Stimulated activated CD8-positive, alpha-beta memory T cell treated with anti-CD3 and anti-CD28 coated beads, Interleukin-7, amount 100 ng/mL, for 48 hours (primary cell): ENCODE data around the gene BZW2.

Experiments used
- DNase-seq, 2 donors: peaks; one replicate each; pipeline ENCODE4 v3.0.0-alpha.2; 2020; ENCODE audit warnings: low read depth in 1 of 2; ENCODE audit errors: extremely low read depth in 1 of 2

The BZW2 gene

DNA sequence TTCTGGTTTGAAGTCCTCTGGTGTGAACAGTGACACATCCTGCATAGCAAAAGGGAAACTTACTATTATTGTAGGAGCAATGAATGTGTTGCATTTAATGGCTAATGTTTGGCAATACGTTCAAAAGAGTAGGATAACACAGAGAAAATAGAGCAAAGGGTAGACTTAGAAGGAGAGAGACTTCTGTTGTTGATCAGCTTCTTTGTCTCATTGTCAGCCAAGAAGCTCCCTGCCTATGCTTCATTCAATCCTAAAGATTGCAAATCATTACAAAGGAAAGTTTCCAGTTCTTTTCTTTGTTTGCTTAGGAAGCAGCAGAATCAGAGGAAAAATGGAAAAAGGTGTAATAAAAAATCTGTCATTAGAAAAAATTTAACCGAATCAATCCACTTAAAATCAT, 99.7 kb downstream of the BZW2 start:
- no peak for DNase-seq

DNA sequence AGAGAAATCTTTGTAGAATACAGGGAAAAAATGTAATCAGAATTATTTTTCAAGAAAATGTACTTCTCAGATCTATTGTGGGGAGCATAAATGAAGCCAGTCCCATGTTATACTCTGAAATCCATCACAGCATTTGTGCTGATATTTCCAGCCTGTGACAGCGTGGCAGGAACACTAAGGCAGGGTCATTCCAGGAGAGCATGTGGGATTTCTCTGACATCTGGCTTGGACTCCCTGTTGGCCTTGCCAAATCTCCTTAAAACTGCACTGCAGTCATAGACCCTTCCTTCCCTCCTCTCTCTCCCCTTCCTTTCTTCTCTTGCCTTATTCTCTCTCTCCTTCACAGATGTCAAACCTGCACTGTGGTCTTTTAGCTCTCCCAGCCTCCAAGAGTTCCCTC, 101.1 kb downstream of the BZW2 start:
- no peak for DNase-seq

DNA sequence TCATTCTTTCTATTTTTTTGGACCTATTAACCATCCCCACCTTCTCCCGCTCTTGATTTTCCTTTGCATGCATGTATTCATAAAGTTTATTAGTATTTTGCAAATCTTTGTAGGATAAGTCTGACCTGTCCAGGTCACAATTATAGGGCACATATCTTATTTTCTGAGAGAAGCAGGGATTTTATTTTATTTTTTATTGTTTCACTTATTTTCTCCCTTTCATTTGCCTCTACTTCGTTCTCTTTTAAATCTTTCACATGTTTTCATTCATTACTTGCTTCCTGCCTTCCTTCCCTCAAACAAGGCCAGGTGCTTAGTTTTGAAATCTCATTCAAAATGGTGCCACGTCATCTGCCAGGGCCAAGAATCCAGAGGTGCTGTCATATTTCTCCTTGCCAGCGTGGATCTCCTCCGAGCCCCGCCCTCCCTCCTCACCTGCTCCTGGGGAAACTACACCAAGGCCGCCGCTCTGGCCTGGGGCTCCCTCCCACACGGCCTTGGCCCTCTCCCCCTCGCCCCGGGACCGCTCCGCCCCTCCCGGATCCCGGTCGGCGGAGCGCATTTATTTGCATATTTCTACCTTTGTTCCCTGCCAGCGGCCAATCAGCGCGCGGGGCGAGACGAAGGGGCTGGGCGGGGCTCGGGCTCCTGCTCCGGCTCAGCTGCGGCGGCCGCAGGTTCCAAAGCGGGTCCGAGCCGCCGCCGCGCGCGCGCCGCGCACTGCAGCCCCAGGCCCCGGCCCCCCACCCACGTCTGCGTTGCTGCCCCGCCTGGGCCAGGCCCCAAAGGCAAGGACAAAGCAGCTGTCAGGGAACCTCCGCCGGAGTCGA, 107.3 kb downstream of the BZW2 start, which contains the start of gene TSPAN13:
TSS of gene TSPAN13 (plus strand) at position 654 of the 830 bp plus-strand sequence. CDS start 213 bp downstream, outside the sequence.
- peak; percentile 33 to 60 for DNase-seq

DNA sequence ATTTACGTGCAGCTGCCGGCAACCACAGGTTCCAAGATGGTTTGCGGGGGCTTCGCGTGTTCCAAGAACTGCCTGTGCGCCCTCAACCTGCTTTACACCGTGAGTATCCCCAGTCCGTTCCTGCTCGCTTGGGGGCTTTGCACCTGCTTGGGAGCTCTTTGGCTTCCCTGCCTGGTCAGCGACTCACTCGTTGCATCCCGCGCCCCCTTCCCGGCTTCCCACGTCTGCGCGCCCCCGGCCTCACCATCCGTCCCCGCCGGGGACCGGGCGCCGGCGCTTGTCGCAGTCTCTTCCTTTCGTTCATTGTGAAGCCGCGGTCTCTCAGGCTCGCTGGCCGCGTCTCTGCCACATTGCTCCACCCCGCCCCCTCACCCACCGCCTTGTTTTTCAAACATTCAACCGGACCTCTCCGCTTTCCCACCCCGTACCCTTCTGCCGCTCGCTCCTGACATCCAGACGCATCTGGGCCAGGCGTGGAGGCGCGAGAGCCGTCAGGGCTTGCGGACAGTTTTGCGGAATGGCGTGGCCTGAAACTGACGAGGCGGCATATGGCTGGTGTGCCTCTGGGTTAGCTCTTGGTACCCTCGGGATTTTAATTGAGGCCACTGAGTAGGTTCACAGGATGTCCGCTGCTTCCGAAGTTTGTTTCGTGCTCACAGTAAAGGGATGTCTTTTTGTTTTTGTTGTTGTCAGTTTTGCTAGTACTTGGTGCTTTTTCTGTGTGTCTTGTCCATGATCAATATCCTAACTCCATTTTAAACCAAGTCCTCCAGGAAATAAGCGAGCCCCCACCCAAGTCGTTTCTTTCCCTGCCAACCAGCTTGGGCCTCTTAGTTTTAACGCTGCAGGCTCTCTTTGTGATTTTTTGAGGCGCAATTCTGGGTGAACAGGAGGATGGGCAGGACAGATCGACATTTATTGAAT, 108.2 kb downstream of the BZW2 start:
- DNase-seq: peak in 1 of 2 donors; percentile 6

DNA sequence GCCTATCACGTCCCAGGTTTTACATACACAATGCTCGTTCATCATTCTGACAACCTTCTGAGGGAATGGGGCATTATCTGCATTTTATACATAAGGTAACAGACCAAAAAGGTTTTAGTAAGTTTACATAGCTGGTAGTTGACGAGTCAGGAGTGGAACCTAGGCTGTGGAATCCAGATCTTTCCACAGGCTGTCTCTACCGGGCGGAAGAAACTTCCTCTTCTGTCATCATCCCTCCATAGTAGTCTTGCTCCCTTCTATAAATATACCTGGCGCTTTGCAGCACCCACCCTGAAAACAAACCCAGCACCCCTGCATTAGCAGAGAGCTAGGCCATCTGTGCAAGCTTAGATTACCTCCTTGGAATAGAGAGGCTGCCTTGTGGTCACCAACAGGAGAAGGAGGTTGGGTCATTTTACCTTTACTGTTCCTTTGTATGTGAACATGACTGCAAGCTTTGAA, 108.9 kb downstream of the BZW2 start:
- no peak for DNase-seq

DNA sequence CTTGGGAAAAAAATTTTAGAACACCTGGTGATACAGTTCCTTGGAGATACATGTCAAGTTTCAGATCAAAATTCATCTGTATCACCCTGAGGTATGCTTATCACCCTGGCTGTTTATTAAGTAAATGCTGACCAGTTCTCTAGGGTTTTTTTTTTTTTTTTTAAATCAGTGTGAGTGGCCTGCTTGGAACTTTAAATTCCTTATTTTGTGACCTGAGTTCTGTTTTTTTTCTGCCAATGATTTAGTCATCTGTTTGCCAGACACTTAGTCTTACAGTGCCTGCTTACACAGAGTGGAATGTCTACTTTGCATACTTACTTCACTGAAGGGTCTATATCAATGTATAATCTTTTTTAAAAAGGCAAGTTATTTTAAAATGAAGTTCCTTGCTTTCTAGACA, 109.4 kb downstream of the BZW2 start:
- no peak for DNase-seq
